Measurements from ENCODE around the gene SLC25A15. TPM values are rescaled to one million over a fixed set of nuclear protein-coding genes. Genes with fewer than 3 reads are reported as not detected.

SLC25A15 gene
- polyA plus RNA-seq, 1 of the 3 experiments (the other 2 are of a cell fraction), result 15.2 TPM

- TF ChIP-seq REST (IDR thresholded peaks at IDR 0.05; ENCODE audit: low read depth, low read length) (no peak), TAF1 (IDR thresholded peaks at IDR 0.05; ENCODE audit: borderline replicate concordance, low read depth, low read length) (no peak)
Observed at GRCh38 chr13:40772765-40773473, 16.5 kb upstream of the SLC25A15 start (continued).

- Histone ChIP-seq H3K27me3 (ENCODE audit: insufficient read depth) (no peaks in the 10 kb centered on the region), H3K36me3 (replicated peaks in 1 of 2; ENCODE audit: control insufficient read depth in 1 of 2, insufficient read depth in 2 of 2, low read length in 1 of 2) (no peaks in the 10 kb centered on the region), H4K20me1 (ENCODE audit: insufficient read depth) (no peaks in the 10 kb centered on the region), H3K4me3 (ENCODE audit: low read depth in 2 of 2, low read length in 1 of 2) (no peak overlapping the region), H3K4me2 (no peak overlapping the region), H3K79me2 (ENCODE audit: insufficient read depth) (peaks cover 13% of the 10 kb centered on the region), H3K9ac (no peak overlapping the region), H2AFZ (ENCODE audit: low read depth) (no peak overlapping the region), H3K27ac (ENCODE audit: low read depth in 2 of 2, low read length in 1 of 2) (no peak overlapping the region), H3F3A (replicated peaks; ENCODE audit: insufficient read depth) (peaks cover 15% of the 10 kb centered on the region), H3K9me3 (no peaks in the 10 kb centered on the region), H3K4me1 (ENCODE audit: control insufficient read depth in 1 of 2, insufficient read depth in 2 of 2, low read depth in 1 of 2, low read length in 1 of 2) (peaks cover 8% of the 10 kb centered on the region in 2 experiments; a peak in 2 of 4 replicates), H3K9me2 (no peaks in the 10 kb centered on the region)
- ChIA-PET CTCF (interaction anchor here (7.2 kb wide), 1 partner anchor 217 kb away, joined by 60 read pairs; no protein-coding TSS in a partner anchor), POLR2A (no interaction called here)
- no peak for DNase-seq
- TF ChIP-seq USF2 (IDR thresholded peaks at IDR 0.05; ENCODE audit: borderline replicate concordance, low read depth, low read length), result no peak
- TF ChIP-seq EZH2phosphoT487 (IDR thresholded peaks at IDR 0.05; ENCODE audit: borderline replicate concordance, low read depth), result no peak
- TF ChIP-seq PBX3 (IDR thresholded peaks at IDR 0.05), result no peak
- no peak for TF ChIP-seq SIN3A (IDR thresholded peaks at IDR 0.05; ENCODE audit: borderline replicate concordance, low read depth, low read length)
- no peak for TF ChIP-seq CTCF (IDR thresholded peaks at IDR 0.05)
- TF ChIP-seq REST (IDR thresholded peaks at IDR 0.05; ENCODE audit: low read depth, low read length), result no peak
- TF ChIP-seq GABPA (IDR thresholded peaks at IDR 0.05; ENCODE audit: low read depth), result no peak
- TF ChIP-seq TEAD4 (IDR thresholded peaks at IDR 0.05; ENCODE audit: borderline replicate concordance, insufficient read depth), result no peak
- TF ChIP-seq SMC3 (IDR thresholded peaks at IDR 0.05; ENCODE audit: low read depth, low read length), result no peak
- TF ChIP-seq NRF1 (IDR thresholded peaks at IDR 0.05; ENCODE audit: low read depth, low read length), result no peak
- no peak for TF ChIP-seq ZBTB33 (IDR thresholded peaks at IDR 0.05; ENCODE audit: borderline replicate concordance, low read depth)
- TF ChIP-seq TAF1 (IDR thresholded peaks at IDR 0.05; ENCODE audit: borderline replicate concordance, low read depth, low read length), result no peak
- WGBS (ENCODE audit: low lambda C conversion rate), result 91% methylated on average over 6 of the region's 6 CpGs
Observed at GRCh38 chr13:40774672-40775071, 14.7 kb upstream of the SLC25A15 start.

Data from SK-N-SH (cell line).